ENCODE measurements around the gene MGLL.

DNA sequence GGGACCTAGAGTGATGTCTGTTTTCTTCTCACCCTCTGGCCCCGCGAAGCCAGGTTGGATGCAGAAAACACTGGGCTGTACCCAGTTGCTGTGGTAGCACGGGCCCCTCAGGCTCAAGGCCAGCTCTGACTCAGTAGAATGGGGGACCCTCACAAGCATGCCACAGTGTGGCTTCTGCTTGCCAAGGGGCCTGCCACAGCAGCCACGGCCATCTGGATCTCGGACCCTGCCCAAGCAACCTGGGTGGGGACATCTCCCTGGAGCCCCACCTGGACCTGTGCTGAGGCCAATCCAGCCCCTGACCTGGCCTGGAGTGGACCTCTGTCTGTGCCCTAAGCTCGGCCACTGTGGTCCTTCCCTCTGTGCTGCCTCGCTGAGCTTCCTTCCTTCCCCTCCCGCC, 59.0 kb downstream of the MGLL start:
- TF ChIP-seq POLR2AphosphoS5 (IDR thresholded peaks at IDR 0.05; ENCODE audit: low read depth, low read length): no peak
- TF ChIP-seq, protein P1, sequence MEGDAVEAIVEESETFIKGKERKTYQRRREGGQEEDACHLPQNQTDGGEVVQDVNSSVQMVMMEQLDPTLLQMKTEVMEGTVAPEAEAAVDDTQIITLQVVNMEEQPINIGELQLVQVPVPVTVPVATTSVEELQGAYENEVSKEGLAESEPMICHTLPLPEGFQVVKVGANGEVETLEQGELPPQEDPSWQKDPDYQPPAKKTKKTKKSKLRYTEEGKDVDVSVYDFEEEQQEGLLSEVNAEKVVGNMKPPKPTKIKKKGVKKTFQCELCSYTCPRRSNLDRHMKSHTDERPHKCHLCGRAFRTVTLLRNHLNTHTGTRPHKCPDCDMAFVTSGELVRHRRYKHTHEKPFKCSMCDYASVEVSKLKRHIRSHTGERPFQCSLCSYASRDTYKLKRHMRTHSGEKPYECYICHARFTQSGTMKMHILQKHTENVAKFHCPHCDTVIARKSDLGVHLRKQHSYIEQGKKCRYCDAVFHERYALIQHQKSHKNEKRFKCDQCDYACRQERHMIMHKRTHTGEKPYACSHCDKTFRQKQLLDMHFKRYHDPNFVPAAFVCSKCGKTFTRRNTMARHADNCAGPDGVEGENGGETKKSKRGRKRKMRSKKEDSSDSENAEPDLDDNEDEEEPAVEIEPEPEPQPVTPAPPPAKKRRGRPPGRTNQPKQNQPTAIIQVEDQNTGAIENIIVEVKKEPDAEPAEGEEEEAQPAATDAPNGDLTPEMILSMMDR (IDR thresholded peaks at IDR 0.05): no peak
